Karpas-422 (cell line): Measurements from ENCODE around the gene SCRN2. TPM values are rescaled to one million over a fixed set of nuclear protein-coding genes. Genes with fewer than 3 reads are reported as not detected.
A peak's percentile ranks its signal among the peaks of the same experiment; 100 is the strongest.

Source experiments
- DNase-seq: peaks from one replicate; pipeline ENCODE4 v3.0.0-alpha.2; 2015
- H2AFZ ChIP-seq: fragments of 200-600 bp; sonication (generic); 2 replicates; pipeline ENCODE4 v1.6.1; 2014; ENCODE audit warnings: antibody characterized with exemption, low read length, mixed read lengths
- H3K27ac ChIP-seq: fragments of 200-600 bp; sonication (generic); 2 replicates; pipeline ENCODE4 v1.5.1; 2014; ENCODE audit warnings: mild to moderate bottlenecking, low read length, moderate library complexity
- H3K27me3 ChIP-seq: fragments of 200-600 bp; sonication (generic); 2 replicates; pipeline ENCODE4 v1.6.1; 2014; ENCODE audit warnings: low read length, mixed read lengths
- H3K36me3 ChIP-seq: fragments of 200-600 bp; sonication (generic); 2 replicates; pipeline ENCODE4 v1.6.1; 2014; ENCODE audit warnings: low read length, mixed read lengths; ENCODE audit not compliant: insufficient read depth
- H3K4me1 ChIP-seq: fragments of 200-600 bp; sonication (generic); 2 replicates; pipeline ENCODE4 v1.6.1; 2014; ENCODE audit warnings: mild to moderate bottlenecking, low read length, mixed read lengths
- H3K4me2 ChIP-seq: fragments of 200-600 bp; sonication (generic); 2 replicates; pipeline ENCODE4 v1.6.1; 2014; ENCODE audit warnings: low read length, low read depth, mild to moderate bottlenecking; ENCODE audit not compliant: poor library complexity, severe bottlenecking
- H3K4me3 ChIP-seq: fragments of 200-600 bp; sonication (generic); 2 replicates; pipeline ENCODE4 v1.5.1; 2014; ENCODE audit warnings: mild to moderate bottlenecking, antibody characterized with exemption, low read length, mixed read lengths
- H3K79me2 ChIP-seq: fragments of 200-600 bp; sonication (generic); 2 replicates; pipeline ENCODE4 v1.6.1; 2014; ENCODE audit warnings: mild to moderate bottlenecking, low read length, mixed read lengths
- H3K9ac ChIP-seq: fragments of 200-600 bp; sonication (generic); 2 replicates; pipeline ENCODE4 v1.6.0; 2014; ENCODE audit warnings: low read length
- H3K9me2 ChIP-seq: fragments of 200-600 bp; sonication (generic), shearing (Covaris generic); replicated peaks from 2 replicates; pipeline ENCODE4 v1.6.0; 2014; ENCODE audit warnings: mild to moderate bottlenecking, low read length, moderate library complexity; ENCODE audit not compliant: insufficient read depth
- H3K9me3 ChIP-seq: fragments of 300-700, 200-600 bp; sonication (generic); 2 replicates; pipeline ENCODE4 v1.6.1; 2014; ENCODE audit warnings: low read length, mixed read lengths
- H4K20me1 ChIP-seq: fragments of 200-600 bp; sonication (generic); 2 replicates; pipeline ENCODE4 v1.6.1; 2014; ENCODE audit warnings: mild to moderate bottlenecking, antibody characterized with exemption, low read length, low read depth; ENCODE audit not compliant: insufficient read depth
- total RNA-seq: library from RNA; depleted of rRNA; stranded (reverse); fragments of >200 nt; shearing (Covaris generic); gene quantifications from 2 replicates; pipeline ENCODE4 v1.2.3, GENCODE V29; 2014; ENCODE audit warnings: low replicate concordance

Gene SCRN2
- total RNA-seq, 1 experiment from 2014 or later, result 37.7 TPM

- peaks cover 8% of the 10 kb centered on the region; the same call in 1 of the 2 replicates for H3K36me3 ChIP-seq
- peaks cover 21% of the 10 kb centered on the region for H3K79me2 ChIP-seq
These were observed 17.6 kb downstream of the SCRN2 start for GRCh38 chr17:47823519-47823918.

DNA sequence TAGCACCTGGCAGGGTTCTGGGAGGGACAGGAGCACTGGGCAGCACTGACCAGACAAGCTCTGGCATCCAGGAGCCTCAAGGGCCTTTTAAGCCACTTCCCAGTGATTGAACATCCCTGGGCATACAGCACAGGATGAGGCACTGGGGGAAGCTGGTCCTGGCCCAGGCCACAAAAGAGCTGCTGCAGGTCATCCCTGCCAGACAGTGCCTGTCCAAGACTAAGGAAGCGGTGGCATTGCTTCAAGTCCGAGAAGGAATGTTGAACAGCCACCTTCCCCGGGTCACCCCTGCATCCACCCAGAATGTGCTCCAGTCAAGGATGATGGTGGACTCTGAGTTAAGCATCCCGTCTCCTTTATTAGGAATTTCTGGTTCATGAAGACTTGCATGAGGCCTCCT, 18.3 kb downstream of the SCRN2 start:
- Histone ChIP-seq H3K9me2 (no peaks in the 10 kb centered on the region), H4K20me1 (no peaks in the 10 kb centered on the region), H3K4me1 (peaks cover 27% of the 10 kb centered on the region), H3K27me3 (no peaks in the 10 kb centered on the region), H3K36me3 (peaks cover 4% of the 10 kb centered on the region; the same call in 1 of the 2 replicates), H3K4me2 (no peak overlapping the region), H2AFZ (no peak overlapping the region), H3K27ac (0 out of 2 replicates have a peak overlapping the region, but pooled peaks have one; percentile 8), H3K4me3 (no peak overlapping the region), H3K9ac (peak overlapping the region; percentile 26; the same call in 1 of the 2 replicates), H3K9me3 (no peaks in the 10 kb centered on the region), H3K79me2 (peaks cover 16% of the 10 kb centered on the region)
- no peak for DNase-seq

More at GRCh38 chr17:47823519-47823918, 17.6 kb downstream of the SCRN2 start:
- no peak for DNase-seq
- no peaks in the 10 kb centered on the region for H3K9me3 ChIP-seq
- peaks cover 27% of the 10 kb centered on the region for H3K4me1 ChIP-seq
- H3K4me2 ChIP-seq, result no peak overlapping the region
- no peak overlapping the region for H3K27ac ChIP-seq
- H3K4me3 ChIP-seq, result no peak overlapping the region
- no peaks in the 10 kb centered on the region for H4K20me1 ChIP-seq
- H3K9me2 ChIP-seq, result no peaks in the 10 kb centered on the region
- no peak overlapping the region for H3K9ac ChIP-seq
- H3K27me3 ChIP-seq, result no peaks in the 10 kb centered on the region
- H2AFZ ChIP-seq, result no peak overlapping the region

DNA sequence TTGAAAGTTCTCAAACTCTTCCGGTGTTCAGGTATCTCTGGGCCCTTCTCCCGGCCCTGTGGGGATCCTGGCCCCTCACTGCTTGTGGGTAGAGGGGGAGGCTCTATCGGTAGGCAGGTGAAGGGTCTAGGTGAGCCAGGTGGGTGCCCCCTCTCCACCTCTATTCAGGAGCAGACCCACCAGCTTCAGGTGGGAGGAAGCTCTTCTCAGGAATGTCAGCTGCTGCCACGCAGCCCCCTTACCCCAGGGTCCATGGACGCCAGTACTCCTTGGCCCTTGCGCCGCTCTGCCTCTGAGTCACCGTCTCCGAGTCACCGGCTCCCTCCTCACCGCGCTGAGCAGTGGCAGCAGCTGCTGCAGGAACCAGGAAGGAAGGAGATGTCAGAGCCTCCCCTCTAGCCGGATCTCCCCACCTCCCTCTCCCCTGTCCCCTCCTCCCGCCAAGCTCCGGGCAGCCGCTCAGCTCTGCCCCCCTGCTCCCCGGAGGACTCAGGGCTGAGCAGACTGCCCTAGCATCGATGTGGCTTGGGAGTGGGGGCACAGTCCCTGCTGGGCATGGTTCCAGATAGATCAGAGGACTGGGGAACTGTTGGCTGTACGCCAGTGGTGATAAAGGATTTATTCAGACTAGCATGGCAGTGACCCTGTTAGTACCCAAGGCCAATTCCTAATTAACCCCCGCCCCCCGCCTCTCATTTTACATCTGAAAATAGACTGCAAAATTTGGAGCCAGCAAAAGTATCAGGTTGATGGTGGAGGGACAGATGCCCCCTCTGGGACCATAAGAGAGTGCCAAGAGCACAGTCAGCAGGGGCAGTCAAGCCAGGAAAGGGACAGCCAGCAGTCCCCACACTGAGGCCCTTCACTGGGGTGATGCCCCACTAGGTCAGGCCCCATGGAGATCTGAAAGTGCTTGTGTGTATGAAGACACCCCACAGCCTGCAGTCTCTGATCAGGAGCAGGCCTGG, 19.4 kb downstream of the SCRN2 start, which contains the start of gene OSBPL7:
Gene OSBPL7 (minus strand): TSS at position 371 of the 968 bp plus-strand sequence. CDS start 1,516 bp downstream, outside the sequence.
- Histone ChIP-seq H3K27ac (peak within 1 kb of the TSS; percentile 8), H3K4me3 (peak within 1 kb of the TSS; percentile 92), H3K4me2 (peak within 1 kb of the TSS; percentile 84), H4K20me1 (no peaks in the 10 kb centered on the region), H3K9ac (peak within 1 kb of the TSS; percentile 82), H3K4me1 (peaks cover 27% of the 10 kb centered on the region), H2AFZ (peak within 1 kb of the TSS; percentile 64; the same call in 1 of the 2 replicates), H3K9me3 (no peaks in the 10 kb centered on the region), H3K9me2 (no peaks in the 10 kb centered on the region), H3K36me3 (no peaks in the 10 kb centered on the region; the same call in 1 of the 2 replicates), H3K79me2 (peaks cover 16% of the 10 kb centered on the region), H3K27me3 (no peaks in the 10 kb centered on the region)
- DNase-seq, result peak; percentile 92

DNA sequence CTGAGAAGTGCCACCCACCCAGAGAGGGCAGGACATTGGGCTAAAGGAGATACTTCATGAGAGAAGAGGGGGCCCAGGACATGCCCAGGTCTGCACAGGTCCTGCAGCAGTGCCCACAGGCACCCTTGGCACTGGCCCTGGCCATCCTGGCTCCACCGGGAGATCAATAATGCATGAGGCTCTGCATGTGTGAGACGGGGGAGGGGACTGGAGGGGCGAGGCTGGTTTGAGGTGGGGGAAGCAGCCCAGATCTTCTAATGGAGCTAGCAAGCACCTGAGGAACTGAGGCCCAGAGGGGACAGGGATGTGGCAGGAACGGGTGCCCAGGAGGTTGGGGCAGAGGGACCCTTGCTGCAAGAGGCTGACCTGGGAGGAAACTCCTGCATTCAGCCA, 20.0 kb downstream of the SCRN2 start:
- Histone ChIP-seq H3K9me2 (no peaks in the 10 kb centered on the region), H3K9ac (peak overlapping the region; percentile 82), H2AFZ (no peak overlapping the region), H3K4me1 (peaks cover 27% of the 10 kb centered on the region), H3K4me2 (peak overlapping the region; percentile 84), H3K79me2 (peaks cover 16% of the 10 kb centered on the region), H3K9me3 (no peaks in the 10 kb centered on the region), H4K20me1 (no peaks in the 10 kb centered on the region), H3K4me3 (peak overlapping the region; percentile 92), H3K27me3 (no peaks in the 10 kb centered on the region), H3K27ac (no peak overlapping the region), H3K36me3 (no peaks in the 10 kb centered on the region)
- no peak for DNase-seq

GRCh38 chr17:47820033-47820789, 20.9 kb downstream of the SCRN2 start:
- no peaks in the 10 kb centered on the region for H4K20me1 ChIP-seq
- H3K27me3 ChIP-seq, result no peaks in the 10 kb centered on the region
- peaks cover 16% of the 10 kb centered on the region for H3K79me2 ChIP-seq
- H3K27ac ChIP-seq, result no peak overlapping the region
- peak overlapping the region; percentile 92 for H3K4me3 ChIP-seq
- H2AFZ ChIP-seq, result no peak overlapping the region
- no peaks in the 10 kb centered on the region for H3K36me3 ChIP-seq
- no peaks in the 10 kb centered on the region for H3K9me2 ChIP-seq
- peak overlapping the region; percentile 84 for H3K4me2 ChIP-seq
- DNase-seq, result no peak
- H3K9me3 ChIP-seq, result no peaks in the 10 kb centered on the region
- peak overlapping the region; percentile 82 for H3K9ac ChIP-seq
- peaks cover 27% of the 10 kb centered on the region for H3K4me1 ChIP-seq

GRCh38 chr17:47819475-47819874, 21.6 kb downstream of the SCRN2 start:
- peaks cover 27% of the 10 kb centered on the region for H3K4me1 ChIP-seq
- no peaks in the 10 kb centered on the region for H3K9me2 ChIP-seq
- no peak overlapping the region for H3K4me2 ChIP-seq
- H3K36me3 ChIP-seq, result no peaks in the 10 kb centered on the region; the same call in 1 of the 2 replicates
- peaks cover 16% of the 10 kb centered on the region for H3K79me2 ChIP-seq
- no peak overlapping the region for H2AFZ ChIP-seq
- no peaks in the 10 kb centered on the region for H3K27me3 ChIP-seq
- no peak overlapping the region for H3K4me3 ChIP-seq
- H3K9ac ChIP-seq, result no peak overlapping the region
- H4K20me1 ChIP-seq, result no peaks in the 10 kb centered on the region
- H3K27ac ChIP-seq, result no peak overlapping the region
- H3K9me3 ChIP-seq, result no peaks in the 10 kb centered on the region
- DNase-seq, result no peak

DNA sequence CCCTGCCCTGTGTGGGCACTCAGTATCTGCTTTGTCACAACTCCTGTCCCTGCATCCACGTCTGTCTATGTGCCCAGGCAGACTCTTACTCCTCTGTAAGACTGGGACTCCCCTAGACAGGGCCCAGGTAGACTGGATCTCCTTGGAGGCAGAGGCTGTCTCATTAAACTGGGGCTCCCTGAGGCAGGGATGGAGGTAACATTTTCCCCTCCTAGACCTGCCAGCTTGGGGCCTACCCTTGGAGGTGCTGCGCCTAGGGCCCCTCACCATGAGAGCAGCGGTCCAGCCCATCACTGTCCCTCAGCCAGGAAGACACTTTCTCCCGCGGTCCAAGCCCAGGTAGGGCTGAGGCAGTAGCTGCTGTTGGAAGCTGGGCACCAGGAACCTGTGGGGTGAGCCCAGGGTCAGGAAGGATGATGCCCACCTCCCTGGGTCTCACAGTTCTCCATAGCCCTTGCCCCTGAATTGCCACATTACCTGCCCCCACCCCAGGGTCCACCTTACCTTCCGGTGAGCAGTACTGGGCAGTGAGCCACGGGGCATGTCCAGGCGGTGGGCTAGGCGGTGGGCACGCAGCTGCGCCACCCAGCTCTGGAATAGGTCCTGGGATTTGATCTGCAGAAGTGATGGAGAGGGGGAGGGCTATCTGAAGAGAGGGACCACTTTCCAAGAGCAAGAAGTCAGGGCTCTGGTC, 22.9 kb downstream of the SCRN2 start:
- Histone ChIP-seq H3K4me3 (no peak overlapping the region), H3K9me3 (no peaks in the 10 kb centered on the region), H3K27me3 (no peaks in the 10 kb centered on the region), H3K9ac (no peak overlapping the region), H3K79me2 (peaks cover 16% of the 10 kb centered on the region), H4K20me1 (no peaks in the 10 kb centered on the region), H3K9me2 (no peaks in the 10 kb centered on the region), H3K36me3 (no peaks in the 10 kb centered on the region; the same call in 1 of the 2 replicates), H3K4me1 (peaks cover 27% of the 10 kb centered on the region), H3K4me2 (no peak overlapping the region), H2AFZ (no peak overlapping the region), H3K27ac (no peak overlapping the region)
- no peak for DNase-seq
